Natural killer cell treated with Interleukin-12 subunit alpha and Interleukin-12 subunit beta and Interleukin-15 and Interleukin-18, amount 100 ng/mL, for 72 hours (primary cell): Measurements from ENCODE around the gene MAP1B. TPM values are rescaled to one million over a fixed set of nuclear protein-coding genes. Genes with fewer than 3 reads are reported as not detected.

Experiments
- ATAC-seq, 2 donors: fragments of 150-1000 bp; cut with Tn5 transposase in 1 of 2; sonication (Bioruptor Pico), chemical (Tn5 transposase) in 1 of 2; 2 replicates each; pipeline ENCODE4 v1.10.0; 2021
- DNase-seq: peaks from one replicate; pipeline ENCODE4 v3.0.0; 2022; ENCODE audit warnings: low spot score
- H3K27ac Mint-ChIP-seq, 2 donors: 1 replicate in 1 of 2; 2 replicates in 1 of 2; pipeline ENCODE4 v1.8.0; 2022; ENCODE audit warnings: mixed read lengths in 2 of 2, mild to moderate bottlenecking in 1 of 2, moderate library complexity in 1 of 2
- H3K27me3 Mint-ChIP-seq, 2 donors: 1 replicate in 1 of 2; 2 replicates in 1 of 2; pipeline ENCODE4 v1.8.0; 2022; ENCODE audit warnings: mixed read lengths in 2 of 2
- H3K36me3 Mint-ChIP-seq: one replicate; pipeline ENCODE4 v1.8.0; 2022; ENCODE audit warnings: mixed read lengths
- H3K4me1 Mint-ChIP-seq, 2 donors: 1 replicate in 1 of 2; 2 replicates in 1 of 2; pipeline ENCODE4 v1.8.0; 2022; ENCODE audit warnings: low read depth in 2 of 2, mixed read lengths in 2 of 2, mild to moderate bottlenecking in 1 of 2
- H3K4me3 Mint-ChIP-seq: one replicate; pipeline ENCODE4 v1.8.0; 2022; ENCODE audit warnings: mixed read lengths
- H3K9me3 Mint-ChIP-seq: 2 replicates; pipeline ENCODE4 v1.8.0; 2022; ENCODE audit warnings: mixed read lengths
- total RNA-seq, 2 donors: library from RNA; stranded (reverse); gene quantifications; one replicate each; pipeline ENCODE4 v1.2.3, GENCODE V29; 2022

Gene MAP1B
- total RNA-seq, 2 donors from 2014 or later = 0.06 to 0.14 TPM

- peaks cover 37 to 60% of the 10 kb centered on the region in 2 donors for H3K27me3 Mint-ChIP-seq
- no peaks in the 10 kb centered on the region for H3K36me3 Mint-ChIP-seq
- ATAC-seq (no peak), DNase-seq (no peak)
- H3K27ac Mint-ChIP-seq = no peak overlapping the region
- no peaks in the 10 kb centered on the region for H3K9me3 Mint-ChIP-seq
- H3K4me1 Mint-ChIP-seq = no peaks in the 10 kb centered on the region
- no peak overlapping the region for H3K4me3 Mint-ChIP-seq
These were observed 22.4 kb downstream of the MAP1B start for GRCh38 chr5:72129725-72130124.

GRCh38 chr5:72130351-72130761 is 23.1 kb downstream of the MAP1B start:
- no peak for DNase-seq
- H3K9me3 Mint-ChIP-seq = no peaks in the 10 kb centered on the region
- H3K27me3 Mint-ChIP-seq = peaks cover 31 to 54% of the 10 kb centered on the region in 2 donors
- H3K36me3 Mint-ChIP-seq = no peaks in the 10 kb centered on the region
- no peak for ATAC-seq
- no peaks in the 10 kb centered on the region for H3K4me1 Mint-ChIP-seq
- no peak overlapping the region for H3K27ac Mint-ChIP-seq
- no peak overlapping the region for H3K4me3 Mint-ChIP-seq

GRCh38 chr5:72133212-72133990 is 26.1 kb downstream of the MAP1B start:
- H3K27ac Mint-ChIP-seq = no peak overlapping the region
- H3K4me1 Mint-ChIP-seq = no peaks in the 10 kb centered on the region
- H3K36me3 Mint-ChIP-seq = no peaks in the 10 kb centered on the region
- peaks cover 29 to 44% of the 10 kb centered on the region in 2 donors for H3K27me3 Mint-ChIP-seq
- no peaks in the 10 kb centered on the region for H3K9me3 Mint-ChIP-seq
- no peak for DNase-seq
- no peak for ATAC-seq
- H3K4me3 Mint-ChIP-seq = no peak overlapping the region

GRCh38 chr5:72134226-72134899 is 27.1 kb downstream of the MAP1B start:
- Mint-ChIP-seq H3K4me1 (peaks cover 8 to 9% of the 10 kb centered on the region in 2 donors), H3K9me3 (no peaks in the 10 kb centered on the region), H3K27ac (no peak overlapping the region), H3K27me3 (peaks cover 30 to 50% of the 10 kb centered on the region in 2 donors), H3K4me3 (no peak overlapping the region), H3K36me3 (no peaks in the 10 kb centered on the region)
- no peak for DNase-seq
- no peak for ATAC-seq

GRCh38 chr5:72137826-72138409 is 30.6 kb downstream of the MAP1B start:
- ATAC-seq (no peak), DNase-seq (no peak)
- Mint-ChIP-seq H3K36me3 (no peaks in the 10 kb centered on the region), H3K4me1 (peaks cover 9 to 12% of the 10 kb centered on the region in 2 donors), H3K4me3 (no peak overlapping the region), H3K27ac (no peak overlapping the region), H3K9me3 (no peaks in the 10 kb centered on the region), H3K27me3 (peaks cover 30 to 44% of the 10 kb centered on the region in 2 donors)

- H3K36me3 Mint-ChIP-seq = no peaks in the 10 kb centered on the region
- ATAC-seq = peak; percentile 82 to 96
- H3K9me3 Mint-ChIP-seq = no peaks in the 10 kb centered on the region
- H3K27ac Mint-ChIP-seq = peak overlapping the region in 1 of 2 donors; percentile 13
- no peak for DNase-seq
- no peak overlapping the region for H3K4me3 Mint-ChIP-seq
- peaks cover 33 to 48% of the 10 kb centered on the region in 2 donors for H3K27me3 Mint-ChIP-seq
- peaks cover 9 to 12% of the 10 kb centered on the region in 2 donors for H3K4me1 Mint-ChIP-seq
These were observed 31.8 kb downstream of the MAP1B start for GRCh38 chr5:72138943-72139521.

GRCh38 chr5:72140711-72141110 is 33.4 kb downstream of the MAP1B start:
- H3K4me3 Mint-ChIP-seq = no peak overlapping the region
- DNase-seq (no peak), ATAC-seq (no peak)
- peaks cover 9 to 12% of the 10 kb centered on the region in 2 donors for H3K4me1 Mint-ChIP-seq
- H3K36me3 Mint-ChIP-seq = no peaks in the 10 kb centered on the region
- H3K27ac Mint-ChIP-seq = no peak overlapping the region
- H3K9me3 Mint-ChIP-seq = no peaks in the 10 kb centered on the region
- peaks cover 40 to 51% of the 10 kb centered on the region in 2 donors for H3K27me3 Mint-ChIP-seq

- H3K4me3 Mint-ChIP-seq = no peak overlapping the region
- H3K27me3 Mint-ChIP-seq = peaks cover 35 to 53% of the 10 kb centered on the region in 2 donors
- no peak for DNase-seq
- no peak overlapping the region for H3K27ac Mint-ChIP-seq
- H3K36me3 Mint-ChIP-seq = no peaks in the 10 kb centered on the region
- no peaks in the 10 kb centered on the region for H3K9me3 Mint-ChIP-seq
- no peak for ATAC-seq
- peaks cover 9 to 12% of the 10 kb centered on the region in 2 donors for H3K4me1 Mint-ChIP-seq
These were observed 34.4 kb downstream of the MAP1B start for GRCh38 chr5:72141440-72142355.

- Mint-ChIP-seq H3K4me3 (no peak overlapping the region), H3K27ac (no peak overlapping the region), H3K4me1 (no peaks in the 10 kb centered on the region), H3K9me3 (no peaks in the 10 kb centered on the region), H3K36me3 (no peaks in the 10 kb centered on the region), H3K27me3 (peaks cover 37 to 43% of the 10 kb centered on the region in 2 donors)
- DNase-seq (no peak), ATAC-seq (no peak)
These were observed 37.5 kb downstream of the MAP1B start for GRCh38 chr5:72144762-72145161.

- no peak for ATAC-seq
- peaks cover 35 to 41% of the 10 kb centered on the region in 2 donors for H3K27me3 Mint-ChIP-seq
- H3K4me3 Mint-ChIP-seq = no peak overlapping the region
These were observed 38.1 kb downstream of the MAP1B start for GRCh38 chr5:72145348-72145747.

GRCh38 chr5:72146056-72146455 is 38.8 kb downstream of the MAP1B start:
- ATAC-seq (no peak), DNase-seq (no peak)
- no peak overlapping the region for H3K4me3 Mint-ChIP-seq
- H3K9me3 Mint-ChIP-seq = no peaks in the 10 kb centered on the region
- no peaks in the 10 kb centered on the region for H3K36me3 Mint-ChIP-seq
- peaks cover 33 to 34% of the 10 kb centered on the region in 2 donors for H3K27me3 Mint-ChIP-seq
- no peak overlapping the region for H3K27ac Mint-ChIP-seq
- no peaks in the 10 kb centered on the region for H3K4me1 Mint-ChIP-seq

More at GRCh38 chr5:72145348-72145747, 38.1 kb downstream of the MAP1B start:
- no peak overlapping the region for H3K27ac Mint-ChIP-seq
- H3K36me3 Mint-ChIP-seq = no peaks in the 10 kb centered on the region
- no peaks in the 10 kb centered on the region for H3K4me1 Mint-ChIP-seq
- no peak for DNase-seq
- H3K9me3 Mint-ChIP-seq = no peaks in the 10 kb centered on the region

- Mint-ChIP-seq H3K9me3 (no peaks in the 10 kb centered on the region), H3K4me1 (no peaks in the 10 kb centered on the region), H3K27ac (no peak overlapping the region), H3K27me3 (peaks cover 27 to 28% of the 10 kb centered on the region in 2 donors), H3K4me3 (no peak overlapping the region), H3K36me3 (no peaks in the 10 kb centered on the region)
- ATAC-seq (no peak), DNase-seq (no peak)
These were observed 40.3 kb downstream of the MAP1B start for GRCh38 chr5:72147569-72147968.

- no peak for DNase-seq
- Mint-ChIP-seq H3K4me3 (no peak overlapping the region), H3K27ac (no peak overlapping the region), H3K4me1 (no peaks in the 10 kb centered on the region), H3K27me3 (peaks cover 15 to 18% of the 10 kb centered on the region in 2 donors), H3K36me3 (no peaks in the 10 kb centered on the region), H3K9me3 (no peaks in the 10 kb centered on the region)
- ATAC-seq = no peak
These were observed 42.5 kb downstream of the MAP1B start for GRCh38 chr5:72149742-72150141.
